Osteoblast (primary cell): ENCODE measurements around the gene GAPDHS. TPM values are rescaled to one million over a fixed set of nuclear protein-coding genes. Genes with fewer than 3 reads are reported as not detected.

Experiments
- DNase-seq: peaks from one replicate; pipeline ENCODE4 v3.0.0; 2011; ENCODE audit warnings: low spot score, mixed read lengths; ENCODE audit not compliant: insufficient read length; ENCODE audit errors: missing footprints
- H2AFZ ChIP-seq: 2 replicates; pipeline ENCODE4 v1.6.0; 2011; ENCODE audit warnings: mild to moderate bottlenecking, low read length
- H3K27ac ChIP-seq: 2 replicates; pipeline ENCODE4 v1.5.1; 2011; ENCODE audit warnings: mild to moderate bottlenecking, low read depth, low read length, moderate library complexity
- H3K27me3 ChIP-seq: 2 replicates; pipeline ENCODE4 v1.6.0; 2012; ENCODE audit warnings: mild to moderate bottlenecking, control low read depth, inconsistent platforms, low read length, moderate library complexity; ENCODE audit not compliant: insufficient read depth
- H3K36me3 ChIP-seq: 2 replicates; pipeline ENCODE4 v1.5.1; 2011; ENCODE audit warnings: mild to moderate bottlenecking, low read length, control low read depth, moderate library complexity; ENCODE audit not compliant: insufficient read depth
- H3K4me1 ChIP-seq: 2 replicates; pipeline ENCODE4 v1.5.1; 2011; ENCODE audit warnings: mild to moderate bottlenecking, low read length, control low read depth, moderate library complexity; ENCODE audit not compliant: insufficient read depth
- H3K4me2 ChIP-seq: 2 replicates; pipeline ENCODE4 v1.6.0; 2011; ENCODE audit warnings: mild to moderate bottlenecking, low read length; ENCODE audit not compliant: insufficient read depth
- H3K4me3 ChIP-seq: fragments of 200-600 bp; sonication (generic); 3 replicates; pipeline ENCODE4 v1.5.1; 2012; ENCODE audit warnings: mild to moderate bottlenecking, low read length, inconsistent platforms; ENCODE audit not compliant: insufficient read depth
- H3K79me2 ChIP-seq: 2 replicates; pipeline ENCODE4 v1.6.0; 2012; ENCODE audit warnings: mild to moderate bottlenecking, low read length, control low read depth, inconsistent platforms; ENCODE audit not compliant: insufficient read depth
- H3K9me3 ChIP-seq: 2 replicates; pipeline ENCODE4 v1.5.1; 2011; ENCODE audit warnings: low read depth, low read length, control low read depth
- H4K20me1 ChIP-seq: 2 replicates; pipeline ENCODE4 v1.6.0; 2012; ENCODE audit warnings: mild to moderate bottlenecking, low read length, control low read depth; ENCODE audit not compliant: insufficient read depth
- total RNA-seq: library from RNA; depleted of rRNA; stranded (reverse); fragments of >200 nt; gene quantifications from 2 replicates; pipeline ENCODE4 v1.2.3, GENCODE V29; 2012
- TF ChIP-seq, protein P1 (sequence below): IDR thresholded peaks from 2 replicates; pipeline ENCODE4 v1.5.1; 2011; ENCODE audit warnings: mild to moderate bottlenecking, low read depth, low read length, moderate library complexity; ENCODE audit errors: extremely low read depth

Gene GAPDHS
- total RNA-seq, 1 donor, result not detected

DNA sequence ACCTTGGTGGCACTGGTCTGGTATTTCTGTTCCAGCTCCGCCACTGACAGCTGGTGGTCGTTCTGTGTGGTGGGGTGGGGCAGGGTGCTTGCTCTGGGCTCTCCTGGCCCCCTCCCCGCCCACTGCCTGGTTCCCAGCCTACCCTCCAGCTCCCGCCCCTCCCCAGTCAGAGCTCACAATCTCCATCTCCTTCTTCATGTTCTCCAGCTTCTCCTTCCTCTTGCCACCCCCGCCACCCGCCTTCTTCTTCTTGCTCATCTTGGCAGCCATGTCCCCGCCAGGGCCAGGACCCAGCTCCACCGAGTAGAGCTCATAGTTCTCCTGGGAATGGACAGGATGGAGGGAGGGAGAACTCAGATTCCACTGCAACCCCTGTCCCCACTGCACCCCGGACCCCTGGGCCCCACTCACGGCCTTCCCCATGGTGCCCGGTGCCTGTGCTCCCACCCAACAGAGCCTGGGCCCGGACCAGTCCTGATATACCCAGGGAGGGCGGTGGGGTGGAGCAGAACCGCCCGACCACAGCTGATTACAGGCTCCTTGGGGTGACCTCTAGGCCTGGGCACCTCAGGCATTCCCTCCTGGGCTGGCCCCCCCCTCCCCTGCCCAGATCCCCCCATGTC is 30.1 kb downstream of the GAPDHS start, which contains the start of gene ATP4A:
ATP4A (minus strand) TSS at position 452 of the 623 bp plus-strand sequence; CDS start at position 423, 29 bp downstream.
- Histone ChIP-seq H3K9me3 (no peaks in the 10 kb centered on the region), H3K4me1 (no peaks in the 10 kb centered on the region), H4K20me1 (no peaks in the 10 kb centered on the region), H3K79me2 (no peaks in the 10 kb centered on the region), H3K4me3 (no peak within 1 kb of the TSS), H3K36me3 (no peaks in the 10 kb centered on the region), H2AFZ (no peak within 1 kb of the TSS), H3K4me2 (no peak within 1 kb of the TSS), H3K27ac (no peak within 1 kb of the TSS), H3K27me3 (peaks cover 10% of the 10 kb centered on the region)
- peak; percentile 63 for DNase-seq
- TF ChIP-seq, protein P1, sequence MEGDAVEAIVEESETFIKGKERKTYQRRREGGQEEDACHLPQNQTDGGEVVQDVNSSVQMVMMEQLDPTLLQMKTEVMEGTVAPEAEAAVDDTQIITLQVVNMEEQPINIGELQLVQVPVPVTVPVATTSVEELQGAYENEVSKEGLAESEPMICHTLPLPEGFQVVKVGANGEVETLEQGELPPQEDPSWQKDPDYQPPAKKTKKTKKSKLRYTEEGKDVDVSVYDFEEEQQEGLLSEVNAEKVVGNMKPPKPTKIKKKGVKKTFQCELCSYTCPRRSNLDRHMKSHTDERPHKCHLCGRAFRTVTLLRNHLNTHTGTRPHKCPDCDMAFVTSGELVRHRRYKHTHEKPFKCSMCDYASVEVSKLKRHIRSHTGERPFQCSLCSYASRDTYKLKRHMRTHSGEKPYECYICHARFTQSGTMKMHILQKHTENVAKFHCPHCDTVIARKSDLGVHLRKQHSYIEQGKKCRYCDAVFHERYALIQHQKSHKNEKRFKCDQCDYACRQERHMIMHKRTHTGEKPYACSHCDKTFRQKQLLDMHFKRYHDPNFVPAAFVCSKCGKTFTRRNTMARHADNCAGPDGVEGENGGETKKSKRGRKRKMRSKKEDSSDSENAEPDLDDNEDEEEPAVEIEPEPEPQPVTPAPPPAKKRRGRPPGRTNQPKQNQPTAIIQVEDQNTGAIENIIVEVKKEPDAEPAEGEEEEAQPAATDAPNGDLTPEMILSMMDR, result no peak

GRCh38 chr19:35565016-35565856 is 32.0 kb downstream of the GAPDHS start:
- Histone ChIP-seq H3K79me2 (no peaks in the 10 kb centered on the region), H3K27ac (no peak overlapping the region), H3K4me1 (no peaks in the 10 kb centered on the region), H3K9me3 (no peaks in the 10 kb centered on the region), H3K27me3 (peaks cover 3% of the 10 kb centered on the region), H3K4me3 (no peak overlapping the region), H2AFZ (no peak overlapping the region), H3K36me3 (no peaks in the 10 kb centered on the region), H4K20me1 (no peaks in the 10 kb centered on the region), H3K4me2 (no peak overlapping the region)
- TF ChIP-seq, protein P1, result no peak
- peak; percentile 35 for DNase-seq

- Histone ChIP-seq H2AFZ (no peak overlapping the region), H3K9me3 (no peaks in the 10 kb centered on the region), H3K79me2 (no peaks in the 10 kb centered on the region), H3K27ac (no peak overlapping the region), H3K4me3 (no peak overlapping the region), H3K4me1 (no peaks in the 10 kb centered on the region), H4K20me1 (no peaks in the 10 kb centered on the region), H3K4me2 (no peak overlapping the region), H3K36me3 (no peaks in the 10 kb centered on the region), H3K27me3 (peaks cover 8% of the 10 kb centered on the region)
- DNase-seq, result no peak
- TF ChIP-seq, protein P1, result no peak
Observed at GRCh38 chr19:35566738-35567137, 33.5 kb downstream of the GAPDHS start.

DNA sequence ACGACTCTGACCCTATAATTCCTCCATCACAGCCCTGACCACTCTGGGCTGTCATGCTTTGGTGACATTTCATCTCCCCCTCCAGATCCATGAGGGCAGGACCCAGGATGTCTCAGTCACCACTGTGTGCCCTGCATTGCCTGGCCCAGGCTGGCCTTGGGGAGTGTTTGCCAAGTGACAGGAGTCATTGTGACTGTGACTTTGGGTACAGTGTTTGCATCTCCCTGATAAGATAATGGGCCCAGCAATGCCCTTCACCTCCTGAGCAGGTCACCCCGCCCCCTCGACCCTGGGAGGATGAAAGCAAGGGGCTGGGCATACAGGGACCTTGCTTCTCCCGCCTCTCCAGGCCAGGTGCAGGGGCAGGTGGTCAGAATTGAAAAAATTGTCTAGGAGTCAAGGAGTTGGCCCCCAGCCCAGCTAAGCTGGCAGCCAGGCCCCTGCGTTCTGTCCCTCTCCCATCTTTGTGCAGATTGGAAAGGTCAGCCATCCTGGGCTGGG is 36.1 kb downstream of the GAPDHS start:
- Histone ChIP-seq H4K20me1 (no peaks in the 10 kb centered on the region), H2AFZ (no peak overlapping the region), H3K9me3 (no peaks in the 10 kb centered on the region), H3K4me1 (no peaks in the 10 kb centered on the region), H3K36me3 (no peaks in the 10 kb centered on the region), H3K27ac (no peak overlapping the region), H3K4me2 (no peak overlapping the region), H3K27me3 (peaks cover 8% of the 10 kb centered on the region), H3K4me3 (no peak overlapping the region), H3K79me2 (no peaks in the 10 kb centered on the region)
- TF ChIP-seq, protein P1, result no peak
- DNase-seq, result no peak
